GM12878 (cell line): ENCODE results near the gene NAP1L5. TPM values are rescaled to one million over a fixed set of nuclear protein-coding genes. Genes with fewer than 3 reads are reported as not detected.

Experiments
- ASH2L ChIP-seq: fragments of 300-600, 200-600 bp; sonication (generic); IDR thresholded peaks from 2 replicates; pipeline ENCODE4 v1.6.1; 2017; ENCODE audit warnings: low read depth, mild to moderate bottlenecking, borderline replicate concordance
- BHLHE40 ChIP-seq, 2 experiments: fragments of 450-650 bp in 1 of 2; IDR thresholded peaks; 2 replicates each; pipeline ENCODE4 v1.6.1; 2011 to 2017; ENCODE audit warnings: low read depth in 2 of 2, borderline replicate concordance in 1 of 2, improper control_type of control experiment in 1 of 2, low read length in 1 of 2, mild to moderate bottlenecking in 1 of 2
- CBFB ChIP-seq: IDR thresholded peaks from 2 replicates; pipeline ENCODE4 v1.6.1; 2016; ENCODE audit warnings: antibody characterized with exemption, low read depth
- CHD1 ChIP-seq: IDR thresholded peaks from 2 replicates; pipeline ENCODE4 v1.6.1; 2012; ENCODE audit warnings: low read depth, low read length, improper control_type of control experiment
- CREB1 ChIP-seq: IDR thresholded peaks from 2 replicates; pipeline ENCODE4 v1.6.1; 2012; ENCODE audit warnings: low read depth, mild to moderate bottlenecking, inconsistent platforms
- CREM ChIP-seq: IDR thresholded peaks from 2 replicates; pipeline ENCODE4 v1.6.1; 2014; ENCODE audit warnings: antibody characterized with exemption, low read depth
- ETV6 ChIP-seq, 2 experiments: fragments of 450-650 bp in 1 of 2; IDR thresholded peaks in 1 of 2; conservative IDR thresholded peaks in 1 of 2; 2 replicates each; pipeline ENCODE4 v1.6.1; 2014; ENCODE audit warnings: antibody characterized with exemption in 1 of 2, borderline replicate concordance in 1 of 2, low read depth in 1 of 2, mild to moderate bottlenecking in 1 of 2, moderate library complexity in 1 of 2
- IKZF1 ChIP-seq: fragments of 450-650 bp; conservative IDR thresholded peaks from 2 replicates; pipeline ENCODE4 v1.6.1; 2017; ENCODE audit warnings: antibody characterized with exemption, mild to moderate bottlenecking
- NFYB ChIP-seq: IDR thresholded peaks from 2 replicates; pipeline ENCODE4 v1.6.1; 2011; ENCODE audit warnings: low read depth, mild to moderate bottlenecking, low read length, improper control_type of control experiment, moderate library complexity; ENCODE audit not compliant: insufficient read depth
- NR2C1 ChIP-seq: fragments of 450-650 bp; IDR thresholded peaks from 2 replicates; pipeline ENCODE4 v1.6.1; 2017; ENCODE audit warnings: antibody characterized with exemption, mild to moderate bottlenecking, moderate library complexity
- POLR2A ChIP-seq: IDR thresholded peaks from 2 replicates; pipeline ENCODE4 v1.6.1; 2011; ENCODE audit warnings: low read depth, mild to moderate bottlenecking, low read length
- POU2F2 ChIP-seq: IDR thresholded peaks from 3 replicates; pipeline ENCODE4 v1.6.1; 2011; ENCODE audit warnings: low read depth, mild to moderate bottlenecking, low read length, borderline replicate concordance
- RAD51 ChIP-seq: fragments of 450-650 bp; IDR thresholded peaks from 2 replicates; pipeline ENCODE4 v1.6.1; 2016; ENCODE audit warnings: moderate library complexity, mild to moderate bottlenecking, inconsistent platforms
- RELA ChIP-seq: fragments of 450-650 bp; IDR thresholded peaks from 2 replicates; pipeline ENCODE4 v1.8.0; 2014; ENCODE audit warnings: borderline replicate concordance; ENCODE audit not compliant: partially characterized antibody
- RUNX3 ChIP-seq: IDR thresholded peaks from 2 replicates; pipeline ENCODE4 v1.6.1; 2012; ENCODE audit warnings: low read length, inconsistent platforms
- SIX5 ChIP-seq: IDR thresholded peaks from 2 replicates; pipeline ENCODE4 v1.6.1; 2011; ENCODE audit warnings: mild to moderate bottlenecking, low read depth, low read length, moderate library complexity; ENCODE audit not compliant: severe bottlenecking
- SMAD1 ChIP-seq: fragments of 450-650 bp; IDR thresholded peaks from 2 replicates; pipeline ENCODE4 v1.6.1; 2018; ENCODE audit warnings: mild to moderate bottlenecking, low read depth; ENCODE audit not compliant: partially characterized antibody
- SMAD5 ChIP-seq: IDR thresholded peaks from 2 replicates; pipeline ENCODE4 v1.6.1; 2016; ENCODE audit warnings: antibody characterized with exemption, low read depth
- TAF1 ChIP-seq: IDR thresholded peaks from 2 replicates; pipeline ENCODE4 v1.6.1; 2011; ENCODE audit warnings: mild to moderate bottlenecking, low read depth, low read length, borderline replicate concordance
- USF1 ChIP-seq: IDR thresholded peaks from 2 replicates; pipeline ENCODE4 v1.6.1; 2011; ENCODE audit warnings: borderline replicate concordance, low read depth, mild to moderate bottlenecking, moderate library complexity, mixed read lengths, low read length; ENCODE audit not compliant: insufficient read depth; ENCODE audit errors: extremely low read length
- WRNIP1 ChIP-seq: IDR thresholded peaks from 2 replicates; pipeline ENCODE4 v1.6.1; 2011; ENCODE audit warnings: low read depth, low read length, improper control_type of control experiment, borderline replicate concordance
- polyA plus RNA-seq, 11 experiments: library from polyadenylated mRNA; depleted of rRNA in 4 of 11; unstranded in 6 of 11; stranded (reverse) in 5 of 11; fragments of >200 nt; fragmentation: Nextera tagmentation in 4 of 11; fragmentation: Illumina TruSeq in 1 of 11; extraction: Ambion mirVana in 4 of 11; extraction: Trizol in 1 of 11; gene quantifications; 1 replicate in 1 of 11; 2 replicates in 10 of 11; pipeline versions ENCODE4 v1.2.1 to v1.2.3, GENCODE V29; 2011 to 2016; ENCODE audit warnings: inconsistent platforms in 2 of 11, missing spikeins in 2 of 11, low read depth in 1 of 11
- total RNA-seq, 4 experiments: library from RNA; depleted of rRNA in 3 of 4; stranded (reverse); fragments of >200 nt in 3 of 4; fragmentation: Illumina TruSeq in 1 of 4; extraction: Trizol in 1 of 4; gene quantifications; 2 replicates each; pipeline versions ENCODE4 v1.2.1 to v1.2.3, GENCODE V29; 2013 to 2021
- TF ChIP-seq, protein P1 (sequence below): fragments of 450-650 bp; conservative IDR thresholded peaks from 2 replicates; pipeline ENCODE4 v1.6.1; 2017; ENCODE audit warnings: mild to moderate bottlenecking, moderate library complexity
- TF ChIP-seq, protein P2 (sequence below), 3 experiments: IDR thresholded peaks in 2 of 3; conservative IDR thresholded peaks in 1 of 3; 2 replicates each; pipeline ENCODE4 v1.5.1; 2011; ENCODE audit warnings: low read depth in 3 of 3, low read length in 3 of 3, mild to moderate bottlenecking in 3 of 3, control low read depth in 2 of 3, moderate library complexity in 2 of 3, inconsistent platforms in 1 of 3, mixed read lengths in 1 of 3; ENCODE audit not compliant: control insufficient read depth in 2 of 3, insufficient read depth in 1 of 3; ENCODE audit errors: extremely low read depth in 1 of 3

The NAP1L5 gene
- total and polyA plus RNA-seq, 10 of the 15 experiments (the other 5 are each of a cell fraction or from before 2014, with no cell fraction given) = 2.1 to 5.3 (median 3.7) TPM

DNA sequence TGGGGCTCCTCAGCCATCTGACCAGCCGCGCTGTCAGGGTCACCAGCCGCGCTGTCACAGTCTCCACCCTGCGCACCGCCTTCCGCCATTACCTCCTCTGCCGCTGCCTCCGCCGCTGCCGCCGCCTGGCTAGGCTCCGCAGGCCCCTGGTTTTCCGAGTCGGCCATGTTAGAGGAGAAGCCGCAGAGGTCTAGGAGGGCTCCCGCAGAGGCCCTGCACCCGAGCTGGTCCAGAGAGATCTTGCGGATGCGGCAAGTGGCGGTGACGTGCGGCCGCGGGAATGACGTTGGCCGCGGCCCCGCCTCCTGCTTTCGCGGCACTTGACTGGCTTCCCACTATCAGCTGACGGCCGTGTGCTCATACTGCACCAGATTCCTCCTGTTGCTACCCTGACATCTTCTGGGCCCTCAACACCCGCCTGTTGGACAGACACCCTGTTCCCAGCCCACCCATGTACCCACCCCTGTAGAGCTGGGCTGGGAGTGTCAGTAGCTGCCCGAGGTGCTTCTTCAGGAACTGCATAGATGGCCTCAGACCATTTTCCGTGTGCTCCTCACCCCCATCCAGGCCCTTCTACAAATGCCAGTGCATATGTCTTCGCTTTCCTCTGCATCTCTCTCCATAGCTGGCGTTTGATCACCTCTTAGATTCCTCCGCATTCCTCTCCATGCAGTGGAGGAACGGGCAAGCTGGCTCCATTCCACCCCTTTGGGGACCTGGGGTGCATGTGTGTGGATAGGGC is at the start of gene NAP1L5 (continued):
- TF ChIP-seq, protein P1, sequence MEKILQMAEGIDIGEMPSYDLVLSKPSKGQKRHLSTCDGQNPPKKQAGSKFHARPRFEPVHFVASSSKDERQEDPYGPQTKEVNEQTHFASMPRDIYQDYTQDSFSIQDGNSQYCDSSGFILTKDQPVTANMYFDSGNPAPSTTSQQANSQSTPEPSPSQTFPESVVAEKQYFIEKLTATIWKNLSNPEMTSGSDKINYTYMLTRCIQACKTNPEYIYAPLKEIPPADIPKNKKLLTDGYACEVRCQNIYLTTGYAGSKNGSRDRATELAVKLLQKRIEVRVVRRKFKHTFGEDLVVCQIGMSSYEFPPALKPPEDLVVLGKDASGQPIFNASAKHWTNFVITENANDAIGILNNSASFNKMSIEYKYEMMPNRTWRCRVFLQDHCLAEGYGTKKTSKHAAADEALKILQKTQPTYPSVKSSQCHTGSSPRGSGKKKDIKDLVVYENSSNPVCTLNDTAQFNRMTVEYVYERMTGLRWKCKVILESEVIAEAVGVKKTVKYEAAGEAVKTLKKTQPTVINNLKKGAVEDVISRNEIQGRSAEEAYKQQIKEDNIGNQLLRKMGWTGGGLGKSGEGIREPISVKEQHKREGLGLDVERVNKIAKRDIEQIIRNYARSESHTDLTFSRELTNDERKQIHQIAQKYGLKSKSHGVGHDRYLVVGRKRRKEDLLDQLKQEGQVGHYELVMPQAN = no peak
- TF ChIP-seq CHD1 (no peak), SMAD5 (no peak), ASH2L (no peak), NFYB (peak; percentile 52; the same call in 1 of the 2 replicates), POLR2A (peak; percentile 74), TAF1 (no peak), ETV6 (conservative IDR thresholded peaks at IDR 0.05 in 1 of 2, IDR thresholded peaks at IDR 0.05 in 1 of 2; ENCODE audit: borderline replicate concordance in 1 of 2, low read depth in 1 of 2) (no peak), USF1 (peak; percentile 70), SMAD1 (no peak), NR2C1 (no peak), SIX5 (no peak), IKZF1 (0 out of 2 replicates have a peak, but pooled peaks have one; percentile 11), RAD51 (peak; percentile 22; the same call in 1 of the 2 replicates), RELA (no peak), RUNX3 (0 out of 2 replicates have a peak, but pooled peaks have one; percentile 22), WRNIP1 (no peak), CREM (peak; percentile 84), CBFB (no peak), BHLHE40 (IDR thresholded peaks at IDR 0.05; ENCODE audit: borderline replicate concordance in 1 of 2, low read depth in 2 of 2, low read length in 1 of 2) (0 out of 4 replicates have a peak, but pooled peaks of 1 of the 2 experiments have one; percentile 4), POU2F2 (no peak), CREB1 (peak; percentile 96)
- TF ChIP-seq, protein P2, sequence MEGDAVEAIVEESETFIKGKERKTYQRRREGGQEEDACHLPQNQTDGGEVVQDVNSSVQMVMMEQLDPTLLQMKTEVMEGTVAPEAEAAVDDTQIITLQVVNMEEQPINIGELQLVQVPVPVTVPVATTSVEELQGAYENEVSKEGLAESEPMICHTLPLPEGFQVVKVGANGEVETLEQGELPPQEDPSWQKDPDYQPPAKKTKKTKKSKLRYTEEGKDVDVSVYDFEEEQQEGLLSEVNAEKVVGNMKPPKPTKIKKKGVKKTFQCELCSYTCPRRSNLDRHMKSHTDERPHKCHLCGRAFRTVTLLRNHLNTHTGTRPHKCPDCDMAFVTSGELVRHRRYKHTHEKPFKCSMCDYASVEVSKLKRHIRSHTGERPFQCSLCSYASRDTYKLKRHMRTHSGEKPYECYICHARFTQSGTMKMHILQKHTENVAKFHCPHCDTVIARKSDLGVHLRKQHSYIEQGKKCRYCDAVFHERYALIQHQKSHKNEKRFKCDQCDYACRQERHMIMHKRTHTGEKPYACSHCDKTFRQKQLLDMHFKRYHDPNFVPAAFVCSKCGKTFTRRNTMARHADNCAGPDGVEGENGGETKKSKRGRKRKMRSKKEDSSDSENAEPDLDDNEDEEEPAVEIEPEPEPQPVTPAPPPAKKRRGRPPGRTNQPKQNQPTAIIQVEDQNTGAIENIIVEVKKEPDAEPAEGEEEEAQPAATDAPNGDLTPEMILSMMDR (IDR thresholded peaks at IDR 0.05 in 2 of 3, conservative IDR thresholded peaks at IDR 0.05 in 1 of 3; ENCODE audit: control insufficient read depth in 2 of 3, extremely low read depth in 1 of 3, insufficient read depth in 1 of 3, low read depth in 3 of 3, low read length in 3 of 3) = no peak
